Jurkat, Clone E6-1 (cell line): ENCODE data around the gene PPP1R2.
A peak's percentile ranks its signal among the peaks of the same experiment; 100 is the strongest.

Experiments
- DNase-seq: peaks from one replicate; pipeline ENCODE4 v3.0.0-alpha.2; 2011; ENCODE audit warnings: low read depth, low spot score
- H3K4me3 ChIP-seq: 2 replicates; pipeline ENCODE4 v1.5.1; 2011; ENCODE audit warnings: mild to moderate bottlenecking, low read length, control low read depth, moderate library complexity

Gene PPP1R2

GRCh38 chr3:195570344-195570743 is 27.2 kb upstream of the PPP1R2 start:
- no peak for DNase-seq
- no peak overlapping the region for H3K4me3 ChIP-seq

DNA sequence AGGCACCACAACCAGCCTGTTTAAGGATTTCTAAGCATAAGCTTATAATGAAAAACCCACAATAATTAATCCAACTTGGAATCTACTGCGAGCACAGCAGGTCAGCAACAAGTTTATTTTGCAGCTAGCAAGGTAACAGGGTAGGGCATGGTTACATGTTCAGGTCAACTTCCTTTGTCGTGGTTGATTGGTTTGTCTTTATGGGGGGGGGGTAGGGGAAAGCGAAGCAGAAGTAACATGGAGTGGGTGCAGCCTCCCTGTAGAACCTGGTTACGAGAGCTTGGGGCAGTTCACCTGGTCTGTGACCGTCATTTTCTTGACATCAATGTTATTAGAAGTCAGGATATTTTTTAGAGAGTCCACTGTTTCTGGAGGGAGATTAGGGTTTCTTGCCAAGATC is 25.5 kb upstream of the PPP1R2 start:
- no peak overlapping the region for H3K4me3 ChIP-seq
- DNase-seq, result no peak

- no peak overlapping the region for H3K4me3 ChIP-seq
- no peak for DNase-seq
Observed at GRCh38 chr3:195566797-195567196, 23.7 kb upstream of the PPP1R2 start.

GRCh38 chr3:195565716-195566115 is 22.6 kb upstream of the PPP1R2 start:
- H3K4me3 ChIP-seq, result no peak overlapping the region
- DNase-seq, result no peak

DNA sequence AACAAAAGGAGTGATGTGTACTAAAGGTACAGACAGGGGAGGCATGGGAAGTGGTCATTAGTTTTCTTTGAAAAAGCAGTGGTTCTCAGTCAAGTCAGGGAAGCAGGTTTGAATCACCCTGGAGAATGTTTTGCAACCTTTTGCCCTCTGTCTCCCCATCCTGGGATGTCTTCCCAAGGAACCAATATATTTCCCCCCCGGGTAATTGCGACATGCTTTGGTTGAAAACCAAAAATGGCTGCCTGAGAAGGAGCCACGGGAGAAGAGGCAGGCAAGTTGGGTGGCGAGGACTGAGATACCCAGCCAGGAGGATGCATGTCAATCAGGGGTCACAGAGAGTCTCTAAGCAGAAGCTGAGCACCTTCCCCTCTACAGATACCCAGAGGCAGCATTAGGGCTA is 20.2 kb upstream of the PPP1R2 start:
- H3K4me3 ChIP-seq, result no peak overlapping the region
- DNase-seq, result no peak

DNA sequence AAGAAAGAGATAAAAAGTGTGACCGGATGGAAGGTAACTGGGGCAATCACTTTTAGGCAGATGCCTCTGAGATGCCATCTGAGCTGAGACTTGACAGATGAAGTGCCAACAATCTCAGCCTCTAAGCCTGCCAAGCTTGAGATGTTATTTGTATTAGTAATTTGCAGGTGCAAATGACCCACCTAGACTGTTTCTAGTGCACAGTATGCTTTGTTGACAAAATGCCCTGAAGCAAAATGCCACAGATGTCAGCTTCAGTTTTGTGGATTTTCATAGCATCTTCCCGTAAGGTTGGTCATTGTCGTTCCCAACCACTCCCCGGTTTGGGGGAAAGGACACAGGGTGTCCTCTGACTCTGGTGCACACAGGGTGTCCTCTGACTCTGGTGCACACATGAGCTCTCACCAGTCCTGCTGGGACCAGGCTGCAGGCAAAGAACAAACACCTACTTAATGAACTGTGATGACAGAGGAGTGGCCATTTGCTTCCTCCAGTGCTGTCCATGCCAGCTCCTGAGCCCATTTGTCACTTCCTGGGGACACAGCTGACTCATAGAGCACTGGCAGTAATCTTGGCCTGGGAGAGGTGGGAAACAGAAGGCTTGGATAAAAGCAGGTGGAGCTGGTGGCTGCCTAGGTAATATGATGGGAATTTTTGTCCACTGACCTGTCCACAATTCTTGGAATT is 16.7 kb upstream of the PPP1R2 start:
- H3K4me3 ChIP-seq, result no peak overlapping the region
- DNase-seq, result no peak

DNA sequence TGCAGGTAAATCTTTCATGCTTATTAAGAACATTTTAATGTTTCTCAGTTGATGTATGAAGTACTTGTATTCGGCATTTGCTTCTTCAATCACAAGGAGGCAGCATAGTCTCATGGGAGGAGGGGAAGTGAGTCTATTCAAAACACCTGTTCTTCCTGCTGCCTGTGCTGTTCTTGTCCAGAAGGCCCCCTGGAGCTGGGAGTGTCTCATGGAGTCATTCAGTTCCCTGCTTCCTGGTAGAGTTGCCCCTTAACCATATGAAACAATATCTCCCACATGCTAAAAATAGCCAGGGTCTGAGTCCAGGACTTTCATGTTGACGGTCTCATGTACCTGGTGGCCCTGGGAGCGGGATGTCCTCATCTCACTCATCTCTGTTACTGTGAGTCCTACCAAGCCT is 15.5 kb upstream of the PPP1R2 start:
- no peak overlapping the region for H3K4me3 ChIP-seq
- peak; percentile 49 for DNase-seq

GRCh38 chr3:195557322-195557721 is 14.2 kb upstream of the PPP1R2 start:
- no peak for DNase-seq
- H3K4me3 ChIP-seq, result no peak overlapping the region

- no peak for DNase-seq
- no peak overlapping the region for H3K4me3 ChIP-seq
Observed at GRCh38 chr3:195556390-195556789, 13.3 kb upstream of the PPP1R2 start.

- H3K4me3 ChIP-seq, result no peak overlapping the region
- DNase-seq, result no peak
Observed at GRCh38 chr3:195555110-195555509, 12.0 kb upstream of the PPP1R2 start.

GRCh38 chr3:195554458-195554857 is 11.3 kb upstream of the PPP1R2 start:
- no peak overlapping the region for H3K4me3 ChIP-seq

GRCh38 chr3:195553268-195553667 is 10.1 kb upstream of the PPP1R2 start:
- no peak for DNase-seq

More at GRCh38 chr3:195554458-195554857, 11.3 kb upstream of the PPP1R2 start:
- no peak for DNase-seq

DNA sequence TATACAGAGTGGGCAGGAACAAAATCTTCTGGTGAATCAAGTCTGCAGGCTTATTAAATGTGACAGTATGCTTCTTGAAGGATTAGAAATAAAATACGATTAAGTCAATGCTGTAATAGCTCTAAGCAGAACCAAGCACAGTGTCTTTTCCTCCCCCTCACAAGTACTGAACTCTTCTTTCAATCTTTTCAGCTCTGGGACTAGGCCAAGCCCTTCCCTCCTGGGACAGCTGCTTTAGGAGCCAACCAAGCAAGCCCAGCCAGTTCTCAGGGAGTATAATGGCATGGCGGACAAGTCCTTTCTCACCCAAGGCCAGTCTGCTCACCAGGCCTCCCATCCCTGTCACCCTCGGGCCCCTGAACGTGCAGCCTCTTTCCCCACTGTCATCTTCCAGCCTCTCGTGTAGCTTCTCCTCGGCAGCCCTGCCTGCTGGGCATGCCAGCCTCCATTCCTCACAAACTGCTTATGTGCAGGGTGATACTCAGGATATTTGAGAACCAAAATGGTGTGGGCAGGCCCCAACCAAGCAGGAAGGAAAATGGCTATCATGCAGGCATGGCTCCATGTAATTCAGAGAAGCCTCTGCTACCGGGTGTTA is 8.4 kb upstream of the PPP1R2 start:
- no peak for DNase-seq
- no peak overlapping the region for H3K4me3 ChIP-seq

More at GRCh38 chr3:195553268-195553667, 10.1 kb upstream of the PPP1R2 start:
- H3K4me3 ChIP-seq, result no peak overlapping the region

DNA sequence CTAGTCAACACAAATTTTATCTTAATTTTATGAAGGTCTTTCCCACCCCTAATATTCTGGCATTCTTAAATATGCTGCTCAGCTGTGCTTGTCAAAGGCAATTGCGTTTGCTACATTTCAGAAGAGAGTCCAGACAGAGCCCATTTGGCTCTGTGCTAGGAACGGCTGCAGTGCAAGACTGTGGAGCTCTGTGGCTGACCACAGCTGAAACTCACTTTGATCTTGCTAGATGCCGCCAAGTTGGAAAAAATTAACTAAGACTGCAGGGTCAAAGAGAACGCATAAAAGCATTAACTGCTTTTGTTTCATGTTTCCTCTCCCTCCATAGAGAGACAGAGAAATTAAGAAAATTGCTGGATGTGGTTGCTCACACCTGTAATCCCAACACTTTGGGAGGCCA is 7.6 kb upstream of the PPP1R2 start:
- no peak for DNase-seq
- H3K4me3 ChIP-seq, result no peak overlapping the region

DNA sequence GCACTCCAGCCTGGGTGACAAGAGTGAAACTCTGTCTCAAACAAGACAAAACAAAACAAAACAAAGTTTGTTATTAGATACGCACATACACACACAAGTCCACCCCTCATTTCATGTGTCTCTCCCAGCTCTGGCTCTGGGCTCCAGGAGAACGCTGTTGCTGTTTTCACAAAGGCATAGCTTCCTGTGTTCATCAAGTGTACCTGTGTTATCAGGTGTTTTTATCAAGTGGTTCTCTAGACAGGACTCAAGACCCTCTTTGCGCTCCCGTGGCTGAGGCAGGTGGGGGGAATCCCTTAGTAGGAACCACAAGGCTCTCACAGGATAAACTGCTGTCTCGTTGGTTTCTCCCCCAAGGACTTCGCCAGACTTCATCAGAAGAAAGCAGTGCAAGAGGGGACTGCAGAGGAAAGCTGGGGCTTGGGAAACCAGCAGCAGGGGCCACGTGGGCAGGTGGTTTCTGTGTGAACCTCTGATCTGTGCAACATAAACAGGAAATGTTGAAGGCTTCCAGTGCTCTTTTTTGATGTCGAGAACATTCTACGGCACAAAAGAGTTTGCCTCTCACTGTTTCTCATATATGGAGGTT is 6.9 kb upstream of the PPP1R2 start:
- DNase-seq, result peak; percentile 89

DNA sequence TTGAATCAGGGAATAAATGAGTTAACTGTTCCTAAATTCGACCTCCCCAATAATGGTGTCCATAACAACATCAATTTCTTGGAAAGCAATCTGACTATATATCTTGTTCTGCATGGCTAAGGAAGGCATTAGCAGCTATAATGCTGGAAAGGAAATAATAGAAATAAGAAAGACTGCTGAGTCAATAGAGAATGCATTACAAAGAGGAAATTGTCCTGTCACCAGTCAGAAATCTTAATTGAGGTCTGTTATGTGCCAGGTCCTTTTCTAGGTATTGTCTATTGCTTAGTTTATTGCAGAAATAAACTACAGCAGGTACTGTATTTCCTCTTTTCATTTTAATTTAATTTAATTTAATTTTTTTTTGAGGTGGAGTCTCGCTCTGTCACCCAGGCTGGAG is 5.9 kb upstream of the PPP1R2 start:
- no peak overlapping the region for H3K4me3 ChIP-seq
- DNase-seq, result no peak

More for the DNA sequence above, 6.9 kb upstream of the PPP1R2 start:
- H3K4me3 ChIP-seq, result no peak overlapping the region

- DNase-seq, result no peak
- no peak overlapping the region for H3K4me3 ChIP-seq
Observed at GRCh38 chr3:195548501-195548900, 5.4 kb upstream of the PPP1R2 start.

DNA sequence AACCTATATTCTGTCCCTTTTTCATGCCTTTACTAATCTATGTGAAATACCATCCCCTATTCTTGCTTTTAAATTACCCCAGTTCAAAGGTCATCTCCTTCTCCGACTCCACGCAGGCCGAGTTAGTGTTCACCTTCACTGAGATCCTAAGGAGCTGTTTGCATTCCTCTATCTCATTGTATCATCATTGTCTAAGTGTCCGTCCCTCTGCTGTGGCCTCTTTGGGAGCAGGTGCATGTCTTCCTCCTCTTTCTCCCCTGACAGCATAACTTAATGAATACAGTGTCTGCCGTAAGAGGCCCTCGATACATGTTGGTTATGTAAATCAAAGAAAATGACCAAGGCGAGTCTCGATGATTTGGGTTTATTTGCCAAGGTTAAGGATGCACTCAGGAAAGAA is 4.9 kb upstream of the PPP1R2 start:
- no peak for DNase-seq
- no peak overlapping the region for H3K4me3 ChIP-seq

- no peak for DNase-seq
- peak overlapping the region; percentile 1; the same call in 1 of the 2 replicates for H3K4me3 ChIP-seq
Observed at GRCh38 chr3:195546130-195546560, 3.0 kb upstream of the PPP1R2 start.

DNA sequence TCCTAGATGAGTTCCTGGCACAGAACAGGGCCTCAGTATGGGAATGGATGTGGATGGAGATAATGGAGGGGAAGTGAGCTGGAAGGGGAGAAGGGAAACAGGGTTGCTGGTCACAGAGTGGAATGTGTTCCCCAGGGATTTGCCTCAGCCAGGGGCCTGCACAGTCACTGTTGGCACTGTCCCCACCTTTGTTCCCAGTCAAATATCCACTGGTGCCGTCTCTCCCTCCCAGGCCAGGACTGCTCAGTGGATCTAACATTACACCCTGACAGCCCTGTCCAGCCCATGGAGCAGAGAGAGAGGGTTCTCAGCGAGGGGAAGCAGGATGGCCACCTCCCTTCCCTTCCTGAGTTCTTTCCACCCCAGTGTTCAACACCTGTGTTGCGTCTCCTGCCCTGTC is 1.5 kb upstream of the PPP1R2 start:
- no peak for DNase-seq
- H3K4me3 ChIP-seq, result no peak overlapping the region

- DNase-seq, result no peak
- H3K4me3 ChIP-seq, result no peak overlapping the region
Observed at GRCh38 chr3:195544230-195544536, 1.1 kb upstream of the PPP1R2 start.
